Measurements from ENCODE around the gene NLRP8.

DNA sequence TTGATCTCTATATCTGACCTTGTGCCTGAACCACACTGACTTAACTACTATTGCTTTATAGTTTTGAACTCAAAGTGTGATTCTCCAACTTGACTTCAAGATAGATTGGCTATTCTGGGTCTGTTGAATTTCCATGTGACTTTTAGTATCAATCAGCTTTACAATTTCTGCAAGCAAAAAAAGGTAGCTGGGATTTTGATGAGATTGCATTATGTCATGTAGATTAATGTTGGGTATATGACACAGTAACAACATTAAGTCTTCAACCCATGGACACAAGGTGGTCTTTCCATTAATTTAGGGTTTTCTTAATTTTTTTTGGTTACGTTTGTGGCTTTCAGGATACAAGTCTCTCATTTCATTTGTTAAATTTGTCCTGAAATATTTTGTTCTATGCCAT is 67.1 kb downstream of the NLRP8 start:
- no peak for TF ChIP-seq CHD2 (IDR thresholded peaks at IDR 0.05; ENCODE audit: low read length, partially characterized antibody)
- no peak for TF ChIP-seq CTCF (IDR thresholded peaks at IDR 0.05)
